Measurements from ENCODE around the gene ATF6.

GRCh38 chr1:161855260-161855659, 89.1 kb downstream of the ATF6 start:
- TF ChIP-seq TAF1 (IDR thresholded peaks at IDR 0.05; ENCODE audit: low read depth, low read length) (no peak), PAX5 (IDR thresholded peaks at IDR 0.05; ENCODE audit: insufficient read depth, low read length, severe bottlenecking) (no peak)

All from GM12891 (cell line).